Measurements from ENCODE around the gene EFHC1.

GRCh38 chr6:52493669-52494068, 73.5 kb downstream of the EFHC1 start:
- TF ChIP-seq CTCF (IDR thresholded peaks at IDR 0.05): no peak
- no peak for TF ChIP-seq EZH2phosphoT487 (IDR thresholded peaks at IDR 0.05)
- TF ChIP-seq EZH2 (IDR thresholded peaks at IDR 0.05): no peak

Data from neural progenitor cell (in vitro differentiated cells).